RWPE1 (cell line): Measurements from ENCODE around the gene OR51M1.

Source experiments
- CTCF ChIA-PET: fragments of 350-600 bp; sonication (Branson Sonifier 250); formaldehyde crosslinking; extraction: SDS; loops from one replicate; lab custom pipeline; 2021; lab: Yijun Ruan, JAX
- POLR2A ChIA-PET: fragments of 400-600 bp; formaldehyde crosslinking; extraction: SDS; loops from one replicate; lab custom pipeline; 2020; ENCODE audit warnings: antibody characterized with exemption; ENCODE audit not compliant: low non-redundant PET; lab: Yijun Ruan, JAX
- DNase-seq: peaks from one replicate; pipeline ENCODE4 v3.0.0; 2012; ENCODE audit warnings: low spot score
- H3K27ac ChIP-seq: fragments of 450-650 bp; 2 replicates; pipeline ENCODE4 v1.5.1; 2017
- CTCF ChIP-seq: fragments of 450-650 bp; conservative IDR thresholded peaks from 2 replicates; pipeline ENCODE4 v1.5.1; 2017; ENCODE audit warnings: low read depth, mild to moderate bottlenecking

OR51M1 gene

GRCh38 chr11:5384335-5384734, 723 bp downstream of the OR51M1 start:
- ChIA-PET POLR2A (no interaction called here), CTCF (no interaction called here)
- TF ChIP-seq CTCF: no peak
- DNase-seq: no peak
- no peak overlapping the region for H3K27ac ChIP-seq

GRCh38 chr11:5390210-5390609, 6.6 kb downstream of the OR51M1 start:
- CTCF ChIA-PET: no interaction called here
- H3K27ac ChIP-seq: no peak overlapping the region
- no peak for DNase-seq
- TF ChIP-seq CTCF: no peak
- POLR2A ChIA-PET: no interaction called here

- ChIA-PET POLR2A (no interaction called here), CTCF (interaction anchor here (0.7 kb wide), 1 partner anchor 1675 kb away, joined by 3 read pairs; no protein-coding TSS in a partner anchor)
- no peak for DNase-seq
- TF ChIP-seq CTCF: no peak
- no peak overlapping the region for H3K27ac ChIP-seq
Observed at GRCh38 chr11:5394091-5394490, 10.5 kb downstream of the OR51M1 start.

GRCh38 chr11:5398936-5399335, 15.3 kb downstream of the OR51M1 start:
- ChIA-PET CTCF (no interaction called here), POLR2A (no interaction called here)
- no peak for TF ChIP-seq CTCF
- no peak for DNase-seq
- no peak overlapping the region for H3K27ac ChIP-seq

GRCh38 chr11:5405173-5405572, 21.6 kb downstream of the OR51M1 start:
- ChIA-PET POLR2A (no interaction called here), CTCF (no interaction called here)
- TF ChIP-seq CTCF: no peak
- DNase-seq: no peak
- H3K27ac ChIP-seq: no peak overlapping the region

GRCh38 chr11:5420993-5421392, 37.4 kb downstream of the OR51M1 start:
- DNase-seq: no peak
- ChIA-PET POLR2A (no interaction called here), CTCF (interaction anchor here (0.7 to 0.9 kb wide), 2 partner anchors 12 to 1753 kb away, joined by 3 to 5 read pairs; no protein-coding TSS in a partner anchor)
- no peak overlapping the region for H3K27ac ChIP-seq
- TF ChIP-seq CTCF: no peak

- POLR2A ChIA-PET: no interaction called here
Observed at GRCh38 chr11:5421811-5422210, 38.2 kb downstream of the OR51M1 start, which contains the start of gene OR51Q1. TSS of gene OR51Q1 (plus strand) at chr11:5422111. CDS start at chr11:5422201, 90 bp downstream.

More at GRCh38 chr11:5421811-5422210, 38.2 kb downstream of the OR51M1 start, which contains the start of gene OR51Q1:
- CTCF ChIA-PET: no interaction called here
- H3K27ac ChIP-seq: no peak within 1 kb of the TSS
- DNase-seq: no peak
- TF ChIP-seq CTCF: no peak
